ENCODE results near the gene ERP44. TPM values are rescaled to one million over a fixed set of nuclear protein-coding genes. Genes with fewer than 3 reads are reported as not detected.
"Not testable (repeated sequence)": the region's sequence is repeated elsewhere in the genome, so short reads cannot be mapped to it uniquely, and the experiment has no call there.

Gene ERP44
- total RNA-seq, 3 donors from 2014 or later = 14.5 to 16.5 (median 14.8) TPM

DNA sequence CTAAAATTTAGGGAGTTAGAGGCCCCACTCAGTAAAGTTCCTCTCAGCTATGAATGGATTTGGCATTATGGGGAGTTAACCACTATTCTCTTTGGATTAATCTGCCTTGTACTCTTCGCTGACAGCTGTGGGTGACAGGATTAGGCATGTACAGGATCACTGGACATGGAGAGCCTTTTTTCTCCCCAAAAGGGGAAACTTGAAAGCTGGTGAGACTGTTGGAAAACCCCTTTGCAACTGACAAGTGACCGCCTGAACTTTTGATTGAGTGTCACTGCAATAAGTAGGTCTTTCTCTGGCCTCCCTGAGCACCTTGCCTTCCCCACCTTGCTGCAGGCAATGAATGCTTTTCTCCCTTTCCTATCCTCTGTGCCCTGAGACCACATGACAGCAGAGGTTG lies 68.3 kb downstream of the ERP44 start:
- no peak for ATAC-seq
- Mint-ChIP-seq H3K4me1 (ENCODE audit: low read depth) (peaks cover 26% of the 10 kb centered on the region), H3K36me3 (ENCODE audit: insufficient read depth) (peaks cover 26% of the 10 kb centered on the region), H3K27me3 (ENCODE audit: low read depth) (no peaks in the 10 kb centered on the region), H3K9me3 (no peaks in the 10 kb centered on the region), H3K4me3 (no peak overlapping the region)
- DNase-seq = no peak

DNA sequence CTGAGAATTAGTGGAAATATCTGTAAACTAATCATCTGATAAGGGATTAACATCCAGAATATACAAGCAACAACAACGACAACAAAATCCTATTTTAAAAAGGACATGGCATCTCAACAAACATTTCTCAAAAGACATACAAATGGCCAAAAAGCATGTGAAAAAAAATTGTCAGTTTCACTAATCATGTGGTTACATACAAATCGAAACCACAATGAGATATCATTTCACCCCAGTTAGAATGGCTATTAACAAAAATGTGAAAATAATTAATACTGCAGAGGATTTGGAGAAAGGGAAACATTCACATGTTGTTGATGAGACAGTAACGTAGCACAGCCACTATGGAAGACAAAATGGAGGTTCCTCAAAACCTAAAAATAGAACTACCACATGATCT lies 69.5 kb downstream of the ERP44 start:
- no peaks in the 10 kb centered on the region for H3K27me3 Mint-ChIP-seq (ENCODE audit: low read depth)
- no peak for DNase-seq
- no peak overlapping the region for H3K4me3 Mint-ChIP-seq
- no peaks in the 10 kb centered on the region for H3K9me3 Mint-ChIP-seq
- H3K4me1 Mint-ChIP-seq (ENCODE audit: low read depth) = peaks cover 16% of the 10 kb centered on the region
- peaks cover 28% of the 10 kb centered on the region for H3K36me3 Mint-ChIP-seq (ENCODE audit: insufficient read depth)
- ATAC-seq = no peak

DNA sequence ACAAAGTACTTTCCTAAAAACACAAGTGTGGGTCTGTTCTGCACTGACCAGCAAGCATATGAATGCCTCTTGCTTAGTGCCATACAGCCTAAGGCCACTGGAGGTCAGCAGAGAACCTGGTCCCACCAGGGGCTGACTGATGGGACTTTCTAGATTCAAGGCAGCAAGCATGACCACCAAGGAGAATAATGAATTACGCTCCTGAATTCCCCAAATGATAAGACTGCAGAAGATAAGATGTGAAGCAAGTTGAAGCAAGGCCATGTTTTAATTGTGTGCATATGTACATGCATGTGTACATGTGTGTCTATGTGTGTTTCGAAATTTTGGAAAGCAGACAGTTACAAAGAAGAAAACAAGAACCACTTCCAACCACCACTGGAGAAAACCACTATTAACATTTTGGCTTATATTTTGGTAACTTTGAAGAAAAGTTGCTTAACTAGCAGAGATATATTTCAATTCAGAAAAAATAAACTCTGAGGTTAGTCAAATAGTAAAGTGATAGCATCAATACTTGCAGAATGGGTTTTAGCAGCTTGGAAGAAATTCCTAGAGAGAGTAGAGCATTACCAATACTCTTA lies 70.5 kb downstream of the ERP44 start:
- Mint-ChIP-seq H3K4me1 (ENCODE audit: low read depth) (peaks cover 11% of the 10 kb centered on the region), H3K36me3 (ENCODE audit: insufficient read depth) (peaks cover 25% of the 10 kb centered on the region), H3K4me3 (no peak overlapping the region), H3K27me3 (ENCODE audit: low read depth) (no peaks in the 10 kb centered on the region), H3K9me3 (no peaks in the 10 kb centered on the region)
- ATAC-seq (peak; percentile 84 to 91), DNase-seq (peak; percentile 55)

DNA sequence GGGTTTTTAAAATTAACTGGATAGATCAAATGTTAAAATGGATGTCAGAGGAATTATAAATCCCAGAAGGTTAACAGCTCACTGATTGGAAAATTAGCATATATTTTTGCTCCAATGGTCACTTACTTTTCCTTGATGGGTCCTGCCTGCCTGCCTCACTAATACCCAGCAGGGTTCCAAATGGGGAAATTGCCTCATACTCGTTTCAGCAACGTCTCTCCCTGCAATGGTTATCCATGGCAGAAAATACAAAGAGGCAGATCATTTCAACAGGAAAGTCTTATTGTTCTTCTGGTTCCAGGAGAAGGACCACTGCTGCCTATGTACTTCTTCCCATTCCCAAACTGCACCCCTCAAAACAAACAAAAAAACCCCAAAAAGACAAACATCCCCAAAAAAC lies 71.3 kb downstream of the ERP44 start:
- Mint-ChIP-seq H3K27me3 (ENCODE audit: low read depth) (no peaks in the 10 kb centered on the region), H3K36me3 (ENCODE audit: insufficient read depth) (peaks cover 22% of the 10 kb centered on the region), H3K4me1 (ENCODE audit: low read depth) (peaks cover 11% of the 10 kb centered on the region), H3K9me3 (no peaks in the 10 kb centered on the region), H3K4me3 (no peak overlapping the region)
- ATAC-seq = no peak
- no peak for DNase-seq

DNA sequence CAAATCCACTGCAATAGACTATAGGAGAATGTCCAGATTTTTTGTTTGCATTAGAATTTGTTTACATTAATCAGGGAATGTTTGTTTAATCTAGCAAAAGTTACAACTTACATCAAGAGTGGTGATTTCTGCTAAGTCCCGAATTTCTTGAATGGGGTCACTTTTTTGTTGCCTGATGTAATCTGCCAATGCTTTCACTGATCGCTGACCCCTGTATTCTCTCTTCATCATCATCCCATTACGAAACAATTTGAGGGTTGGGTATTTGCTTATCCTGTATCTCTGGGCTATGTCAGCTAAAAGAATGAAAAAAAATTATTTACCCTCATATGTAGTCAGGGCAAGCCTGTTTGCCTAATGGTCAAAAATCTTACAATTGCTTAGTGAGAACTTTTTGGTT lies 76.9 kb downstream of the ERP44 start:
- no peaks in the 10 kb centered on the region for H3K9me3 Mint-ChIP-seq
- ATAC-seq = no peak
- peaks cover 50% of the 10 kb centered on the region for H3K36me3 Mint-ChIP-seq (ENCODE audit: insufficient read depth)
- DNase-seq = no peak
- H3K4me3 Mint-ChIP-seq = no peak overlapping the region
- H3K27me3 Mint-ChIP-seq (ENCODE audit: low read depth) = no peaks in the 10 kb centered on the region
- H3K4me1 Mint-ChIP-seq (ENCODE audit: low read depth) = no peaks in the 10 kb centered on the region

DNA sequence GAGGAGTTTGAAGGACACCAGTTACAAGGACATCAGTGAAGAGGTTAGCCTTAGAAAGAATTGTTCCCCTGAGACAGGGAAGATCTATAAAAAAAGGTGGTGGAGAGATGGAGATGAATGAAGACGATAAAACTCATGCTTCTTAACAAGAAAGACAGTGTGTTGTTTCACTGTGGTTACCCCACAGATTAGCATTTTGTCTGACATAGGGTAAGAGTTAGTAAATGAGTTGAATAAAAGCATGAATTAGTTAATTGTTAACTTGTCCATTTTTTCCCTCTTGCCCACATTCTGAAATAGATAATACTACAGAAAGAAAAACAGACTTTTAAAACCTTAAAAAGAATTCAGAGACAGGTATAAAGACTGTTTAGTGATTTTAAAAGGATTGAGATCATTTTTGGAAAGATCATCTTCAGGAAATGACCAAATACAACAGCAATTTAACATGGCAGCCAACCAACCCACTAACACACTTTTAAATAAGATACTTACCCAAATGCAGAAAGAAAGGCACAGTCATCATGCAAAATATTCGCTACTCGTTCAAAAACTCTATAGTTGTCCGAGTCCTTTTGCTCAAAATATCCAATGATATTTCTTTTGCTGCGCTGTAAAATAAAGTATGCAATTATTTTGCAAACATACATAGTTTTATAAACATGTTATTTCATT lies 78.5 kb downstream of the ERP44 start:
- DNase-seq (no peak), ATAC-seq (no peak)
- H3K4me1 Mint-ChIP-seq (ENCODE audit: low read depth) = no peaks in the 10 kb centered on the region
- H3K36me3 Mint-ChIP-seq (ENCODE audit: insufficient read depth) = peaks cover 48% of the 10 kb centered on the region
- H3K27me3 Mint-ChIP-seq (ENCODE audit: low read depth) = no peaks in the 10 kb centered on the region
- H3K4me3 Mint-ChIP-seq = no peak overlapping the region
- H3K9me3 Mint-ChIP-seq = no peaks in the 10 kb centered on the region

DNA sequence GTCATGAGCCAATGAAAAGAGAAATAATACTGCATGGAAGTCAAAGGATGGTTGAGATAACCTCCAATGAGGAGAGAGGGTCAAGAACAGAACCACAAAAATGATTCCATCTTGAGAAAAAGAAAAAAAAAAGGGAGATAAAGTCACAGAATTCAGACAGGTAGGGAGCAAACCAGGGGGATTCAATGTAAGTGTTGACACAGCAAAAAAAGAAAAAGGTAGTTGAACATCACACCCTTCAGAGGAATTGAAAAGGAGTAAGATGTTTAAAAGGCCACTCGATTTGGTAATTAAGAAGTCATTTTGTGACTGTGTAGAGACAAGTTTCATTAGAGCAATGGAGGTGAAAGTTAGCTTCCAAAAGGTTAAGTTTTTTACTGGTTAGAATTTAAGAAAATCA lies 79.3 kb downstream of the ERP44 start:
- ATAC-seq (no peak), DNase-seq (no peak)
- Mint-ChIP-seq H3K36me3 (ENCODE audit: insufficient read depth) (peaks cover 49% of the 10 kb centered on the region), H3K27me3 (ENCODE audit: low read depth) (no peaks in the 10 kb centered on the region), H3K4me3 (no peak overlapping the region), H3K9me3 (no peaks in the 10 kb centered on the region), H3K4me1 (ENCODE audit: low read depth) (no peaks in the 10 kb centered on the region)

DNA sequence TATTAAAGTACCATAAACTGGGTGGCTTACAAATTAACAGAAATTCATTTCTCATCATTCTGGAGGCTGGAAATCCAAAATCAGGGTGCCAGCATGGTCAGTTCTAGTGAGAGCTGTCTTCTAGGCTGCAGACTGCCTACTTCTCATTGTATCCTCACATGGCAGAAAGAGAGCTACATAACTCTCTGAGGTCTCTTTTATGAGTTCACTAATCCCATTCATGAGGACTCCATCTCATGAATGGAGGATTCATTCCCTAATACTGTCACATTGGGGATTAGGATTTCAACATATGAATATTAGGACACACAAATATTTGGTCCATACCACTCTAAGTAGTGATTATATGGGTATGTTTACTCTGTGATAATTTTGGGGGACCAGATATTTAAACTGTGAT lies 84.0 kb downstream of the ERP44 start:
- DNase-seq = no peak
- no peak for ATAC-seq
- no peaks in the 10 kb centered on the region for H3K27me3 Mint-ChIP-seq (ENCODE audit: low read depth)
- H3K36me3 Mint-ChIP-seq (ENCODE audit: insufficient read depth) = peaks cover 57% of the 10 kb centered on the region
- H3K4me1 Mint-ChIP-seq (ENCODE audit: low read depth) = no peaks in the 10 kb centered on the region
- peaks cover 6% of the 10 kb centered on the region for H3K9me3 Mint-ChIP-seq
- no peak overlapping the region for H3K4me3 Mint-ChIP-seq

DNA sequence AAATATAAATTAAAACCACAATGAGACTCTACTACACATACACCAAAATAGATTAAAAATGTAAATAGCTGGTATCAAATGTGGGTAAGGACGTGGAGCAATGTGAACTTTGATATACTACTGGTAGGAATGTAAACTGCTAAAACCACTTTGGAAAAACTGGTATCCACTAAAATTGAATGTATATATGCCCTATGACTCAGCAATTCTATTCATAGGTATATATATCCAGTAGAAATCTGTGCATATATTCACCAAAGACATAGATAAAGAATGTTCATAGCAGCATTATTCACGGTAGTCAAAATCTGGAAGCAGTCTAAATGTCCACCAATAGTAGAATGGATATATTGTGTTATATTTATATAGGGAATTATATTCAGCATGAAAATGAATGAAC lies 85.2 kb downstream of the ERP44 start:
- Mint-ChIP-seq H3K27me3 (ENCODE audit: low read depth) (no peaks in the 10 kb centered on the region), H3K36me3 (ENCODE audit: insufficient read depth) (peaks cover 46% of the 10 kb centered on the region), H3K4me3 (no peak overlapping the region), H3K9me3 (peaks cover 6% of the 10 kb centered on the region), H3K4me1 (ENCODE audit: low read depth) (no peaks in the 10 kb centered on the region)
- no peak for DNase-seq
- ATAC-seq = no peak

DNA sequence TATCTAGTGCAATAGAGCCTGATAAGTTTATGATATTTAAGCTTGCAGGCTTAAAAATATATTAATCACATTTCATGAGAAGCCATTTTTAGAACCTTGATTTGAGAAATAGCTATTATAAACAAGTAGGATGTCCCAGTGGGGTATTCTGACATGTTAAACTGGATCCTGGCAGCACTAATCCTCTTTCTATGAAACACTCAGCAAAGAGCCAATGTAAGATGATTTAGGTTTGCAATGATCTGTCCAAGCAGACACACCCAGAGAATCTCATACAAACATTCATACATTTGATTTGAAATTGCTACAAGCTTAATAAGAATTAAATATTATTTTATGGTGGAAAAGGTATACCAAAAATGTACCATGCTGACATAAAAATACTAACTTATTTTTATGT lies 86.5 kb downstream of the ERP44 start:
- no peak overlapping the region for H3K4me3 Mint-ChIP-seq
- H3K4me1 Mint-ChIP-seq (ENCODE audit: low read depth) = no peaks in the 10 kb centered on the region
- no peak for ATAC-seq
- DNase-seq = no peak
- H3K36me3 Mint-ChIP-seq (ENCODE audit: insufficient read depth) = peaks cover 41% of the 10 kb centered on the region
- no peaks in the 10 kb centered on the region for H3K27me3 Mint-ChIP-seq (ENCODE audit: low read depth)
- peaks cover 6% of the 10 kb centered on the region for H3K9me3 Mint-ChIP-seq

DNA sequence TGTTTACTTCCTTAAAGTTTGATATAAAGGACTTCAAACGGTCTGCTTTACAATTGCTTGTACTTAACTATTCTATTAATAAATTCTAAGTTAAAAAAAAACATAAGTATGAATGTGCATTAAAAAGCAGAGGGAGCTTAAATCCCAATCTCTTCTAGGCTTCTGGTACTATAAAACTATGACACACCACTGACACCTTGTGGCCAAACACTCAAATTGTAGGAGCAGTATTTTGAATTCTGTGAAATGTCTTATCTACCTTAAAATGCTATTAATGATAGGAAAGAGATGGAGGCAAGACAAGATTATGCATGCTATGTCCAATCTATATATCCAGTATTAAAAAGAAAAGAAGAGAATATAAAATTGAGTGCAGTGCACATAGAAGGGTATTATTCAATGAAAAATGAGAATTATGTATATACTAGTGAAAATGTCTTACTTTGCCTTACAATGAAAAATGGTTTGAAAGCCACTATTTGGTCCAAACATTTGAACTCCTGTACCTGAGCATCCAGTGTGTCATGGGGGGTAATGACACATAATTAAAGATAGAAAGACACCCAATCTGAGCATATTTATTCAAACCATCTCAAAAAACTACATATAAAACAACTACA lies 87.6 kb downstream of the ERP44 start:
- H3K36me3 Mint-ChIP-seq (ENCODE audit: insufficient read depth) = peaks cover 48% of the 10 kb centered on the region
- H3K4me1 Mint-ChIP-seq (ENCODE audit: low read depth) = no peaks in the 10 kb centered on the region
- DNase-seq (peak; percentile 26), ATAC-seq (no peak)
- H3K27me3 Mint-ChIP-seq (ENCODE audit: low read depth) = no peaks in the 10 kb centered on the region
- peaks cover 6% of the 10 kb centered on the region for H3K9me3 Mint-ChIP-seq
- H3K4me3 Mint-ChIP-seq = no peak overlapping the region

DNA sequence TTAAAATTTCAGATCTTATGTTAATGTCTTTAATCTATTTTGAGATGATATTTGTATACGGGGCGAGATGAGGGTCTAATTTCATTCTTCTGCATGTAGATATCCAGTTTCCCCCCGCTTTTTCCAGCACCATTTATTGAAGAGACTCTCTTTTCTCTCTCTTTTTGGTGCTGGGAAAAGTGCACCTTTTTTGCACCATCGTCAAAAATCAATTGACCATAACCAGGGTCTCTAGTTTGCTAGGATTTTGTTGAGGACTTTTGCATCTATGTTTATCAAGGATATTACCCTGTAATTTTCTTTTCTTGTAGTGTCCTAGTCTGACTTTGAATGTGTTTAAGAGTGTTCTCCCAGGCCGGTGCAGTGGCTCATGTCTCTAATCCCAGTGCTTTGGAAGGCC lies 99.0 kb downstream of the ERP44 start:
- peaks cover 56% of the 10 kb centered on the region for H3K36me3 Mint-ChIP-seq (ENCODE audit: insufficient read depth)
- no peaks in the 10 kb centered on the region for H3K27me3 Mint-ChIP-seq (ENCODE audit: low read depth)
- H3K9me3 Mint-ChIP-seq = peaks cover 14% of the 10 kb centered on the region
- no peak overlapping the region for H3K4me3 Mint-ChIP-seq
- ATAC-seq (no peak), DNase-seq (no peak)
- H3K4me1 Mint-ChIP-seq (ENCODE audit: low read depth) = no peaks in the 10 kb centered on the region

DNA sequence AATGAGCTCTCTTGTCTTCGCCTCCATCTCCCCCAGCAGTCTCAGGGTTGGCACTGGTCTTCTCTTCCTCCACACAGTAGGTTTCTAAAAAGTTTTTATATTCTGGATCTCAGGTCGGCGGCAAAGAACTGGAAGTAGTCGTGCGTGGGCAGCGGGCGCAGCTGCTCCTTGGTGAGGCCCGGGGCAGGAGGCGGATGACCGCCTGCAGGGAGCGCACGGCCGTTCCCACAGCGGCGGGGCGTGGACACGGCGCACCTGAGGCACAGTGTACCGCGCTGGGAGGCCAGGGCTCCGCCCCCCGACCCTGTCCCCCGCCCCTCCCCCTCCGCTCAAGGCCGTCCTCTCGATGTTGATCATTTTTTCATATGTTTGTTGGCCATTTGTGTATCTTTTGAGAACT lies 99.9 kb downstream of the ERP44 start:
- Mint-ChIP-seq H3K9me3 (peaks cover 18% of the 10 kb centered on the region), H3K36me3 (ENCODE audit: insufficient read depth) (peaks cover 55% of the 10 kb centered on the region), H3K4me3 (no peak overlapping the region), H3K4me1 (ENCODE audit: low read depth) (no peaks in the 10 kb centered on the region), H3K27me3 (ENCODE audit: low read depth) (no peaks in the 10 kb centered on the region)
- ATAC-seq = no peak
- no peak for DNase-seq

DNA sequence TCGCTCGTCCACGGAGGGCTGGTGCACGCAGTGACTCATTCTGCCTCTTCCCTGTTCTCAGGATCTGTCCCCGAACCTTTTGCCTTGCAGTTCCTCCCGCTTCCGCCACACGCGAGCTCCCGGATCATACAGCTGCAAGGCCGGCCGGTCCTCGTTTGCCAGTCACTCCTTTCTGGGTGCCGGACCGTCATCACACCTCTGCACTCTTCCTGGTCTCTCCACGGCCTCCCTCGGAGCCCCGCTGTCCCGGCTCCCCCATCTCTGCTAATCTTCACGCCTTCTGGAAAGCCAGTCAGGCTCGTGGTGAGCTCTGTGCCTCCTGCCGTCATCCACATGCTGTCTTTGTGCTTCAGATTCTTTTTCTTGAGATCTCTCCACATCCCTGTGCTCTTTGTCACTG lies 100.5 kb downstream of the ERP44 start:
- DNase-seq (no peak), ATAC-seq (no peak)
- Mint-ChIP-seq H3K4me3 (no peak overlapping the region), H3K36me3 (ENCODE audit: insufficient read depth) (peaks cover 52% of the 10 kb centered on the region), H3K4me1 (ENCODE audit: low read depth) (no peaks in the 10 kb centered on the region), H3K9me3 (peaks cover 18% of the 10 kb centered on the region), H3K27me3 (ENCODE audit: low read depth) (no peaks in the 10 kb centered on the region)

DNA sequence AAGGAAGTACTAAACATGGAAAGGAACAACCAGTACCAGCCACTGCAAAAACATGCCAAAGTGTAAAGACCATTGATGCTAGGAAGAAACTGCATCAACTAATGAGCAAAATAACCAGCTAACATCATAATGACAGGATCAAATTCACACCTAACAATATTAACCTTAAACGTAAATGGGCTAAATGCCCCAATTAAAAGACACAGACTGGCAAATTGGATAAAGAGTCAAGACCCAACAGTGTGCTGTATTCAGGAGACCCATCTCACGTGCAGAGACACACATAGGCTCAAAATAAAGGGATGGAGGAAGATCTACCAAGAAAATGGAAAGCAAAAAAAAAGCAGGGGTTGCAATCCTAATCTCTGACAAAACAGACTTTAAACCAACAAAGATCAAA lies 108.3 kb downstream of the ERP44 start:
- H3K4me3 Mint-ChIP-seq; DNase-seq; H3K4me1 Mint-ChIP-seq (ENCODE audit: low read depth); H3K27me3 Mint-ChIP-seq (ENCODE audit: low read depth); ATAC-seq: not testable (repeated sequence)
- Mint-ChIP-seq H3K9me3 (peaks cover 13% of the 10 kb centered on the region), H3K36me3 (ENCODE audit: insufficient read depth) (peaks cover 43% of the 10 kb centered on the region)

Data from activated T-cell treated with anti-CD3 and anti-CD28 coated beads, Interleukin-2, amount 50 U/mL, for 4 hours (primary cell).